GM23338 (cell line): ENCODE data around the gene RAB43. TPM values are rescaled to one million over a fixed set of nuclear protein-coding genes. Genes with fewer than 3 reads are reported as not detected.

Experiments used
- ATAC-seq: fragments of 200-7000 bp; cut with Tn5 transposase; 3 replicates; pipeline ENCODE4 v1.9.1; 2020
- DNase-seq: peaks from one replicate; pipeline ENCODE4 v3.0.0-alpha.2; 2015; ENCODE audit warnings: low spot score
- H2AFZ ChIP-seq: fragments of 200-600 bp; sonication (generic); 2 replicates; pipeline ENCODE4 v1.8.0; 2016; ENCODE audit warnings: antibody characterized with exemption, mild to moderate bottlenecking, moderate library complexity
- H3F3A ChIP-seq: fragments of 200-600 bp; sonication (generic); replicated peaks from 2 replicates; pipeline ENCODE4 v1.8.0; 2017; ENCODE audit warnings: antibody characterized with exemption, mixed run types, low read depth
- H3K27ac ChIP-seq: fragments of 200-600 bp; sonication (generic); 2 replicates; pipeline ENCODE4 v1.6.1; 2016; ENCODE audit warnings: low read depth
- H3K27me3 ChIP-seq: fragments of 200-600 bp; sonication (generic); 2 replicates; pipeline ENCODE4 v1.8.0; 2016; ENCODE audit warnings: mild to moderate bottlenecking, mixed run types, moderate library complexity; ENCODE audit not compliant: insufficient read depth
- H3K36me3 ChIP-seq: fragments of 200-600 bp; sonication (generic); 2 replicates; pipeline ENCODE4 v1.8.0; 2016; ENCODE audit warnings: mild to moderate bottlenecking; ENCODE audit not compliant: insufficient read depth
- H3K4me1 ChIP-seq: fragments of 200-600 bp; sonication (generic); 2 replicates; pipeline ENCODE4 v1.8.0; 2016; ENCODE audit warnings: mild to moderate bottlenecking, moderate library complexity; ENCODE audit not compliant: insufficient read depth
- H3K4me2 ChIP-seq: fragments of 200-600 bp; sonication (generic); 2 replicates; pipeline ENCODE4 v1.7.1; 2017; ENCODE audit warnings: mixed run types
- H3K4me3 ChIP-seq: fragments of 200-600 bp; sonication (generic); 2 replicates; pipeline ENCODE4 v1.6.1; 2016; ENCODE audit warnings: mixed run types
- H3K79me2 ChIP-seq: fragments of 200-600 bp; sonication (generic); replicated peaks from 2 replicates; pipeline ENCODE4 v1.8.0; 2017; ENCODE audit warnings: mild to moderate bottlenecking; ENCODE audit not compliant: insufficient read depth
- H3K9me2 ChIP-seq: fragments of 200-600 bp; sonication (generic); 2 replicates; pipeline ENCODE4 v1.8.0; 2017; ENCODE audit not compliant: insufficient read depth
- H4K20me1 ChIP-seq: fragments of 200-600 bp; sonication (generic); replicated peaks from 2 replicates; pipeline ENCODE4 v1.8.0; 2017; ENCODE audit warnings: mild to moderate bottlenecking; ENCODE audit not compliant: insufficient read depth
- H3K27ac Mint-ChIP-seq: 2 replicates; pipeline ENCODE4 v1.8.0; 2020; ENCODE audit warnings: inconsistent platforms, mild to moderate bottlenecking, moderate library complexity, mixed read lengths
- H3K27me3 Mint-ChIP-seq: 3 replicates; pipeline ENCODE4 v1.8.0; 2022; ENCODE audit warnings: low read depth, mild to moderate bottlenecking, moderate library complexity, mixed read lengths, inconsistent platforms; ENCODE audit not compliant: insufficient read depth, poor library complexity
- H3K36me3 Mint-ChIP-seq: 3 replicates; pipeline ENCODE4 v1.8.0; 2021; ENCODE audit warnings: low read depth, mild to moderate bottlenecking, inconsistent platforms, moderate library complexity, mixed read lengths
- H3K4me1 Mint-ChIP-seq: 3 replicates; pipeline ENCODE4 v1.8.0; 2020; ENCODE audit warnings: mild to moderate bottlenecking, inconsistent platforms, mixed read lengths
- H3K4me3 Mint-ChIP-seq: 3 replicates; pipeline ENCODE4 v1.8.0; 2021; ENCODE audit warnings: moderate library complexity, mild to moderate bottlenecking, inconsistent platforms, mixed read lengths
- H3K9me3 Mint-ChIP-seq: 3 replicates; pipeline ENCODE4 v1.8.0; 2020; ENCODE audit warnings: moderate library complexity, mild to moderate bottlenecking, inconsistent platforms, mixed read lengths
- CTCF ChIP-seq, 2 experiments: fragments of 200-600 bp in 1 of 2; sonication (generic) in 1 of 2; conservative IDR thresholded peaks; 2 replicates each; pipeline versions ENCODE4 v1.5.1 to v1.6.1; 2016 to 2017; ENCODE audit warnings: antibody characterized with exemption in 2 of 2, low read depth in 2 of 2, mild to moderate bottlenecking in 2 of 2, moderate library complexity in 1 of 2
- EZH2phosphoT487 ChIP-seq: fragments of 200-600 bp; sonication (generic); IDR thresholded peaks from one replicate; pipeline ENCODE4 v1.8.1; 2018; ENCODE audit warnings: antibody characterized with exemption; ENCODE audit not compliant: unreplicated experiment
- POLR2AphosphoS5 ChIP-seq: IDR thresholded peaks from 2 replicates; pipeline ENCODE4 v1.6.1; 2016; ENCODE audit warnings: antibody characterized with exemption, low read depth
- STAT1 ChIP-seq: IDR thresholded peaks from one replicate; pipeline ENCODE4 v1.6.1; 2016; ENCODE audit warnings: antibody characterized with exemption; ENCODE audit not compliant: unreplicated experiment
- ZNF114 ChIP-seq: fragments of 250-450 bp; sonication (Bioruptor Pico); IDR thresholded peaks from 2 replicates; pipeline ENCODE4 v1.5.0; 2020; ENCODE audit warnings: mild to moderate bottlenecking, moderate library complexity
- ZNF462 ChIP-seq: fragments of 250-450 bp; sonication (Bioruptor Pico); IDR thresholded peaks from 2 replicates; pipeline ENCODE4 v1.5.0; 2020; ENCODE audit warnings: mild to moderate bottlenecking, moderate library complexity
- polyA plus RNA-seq: library from polyadenylated mRNA; unstranded; fragments of >200 nt; fragmentation: Nextera tagmentation; extraction: Ambion mirVana; gene quantifications from 2 replicates; pipeline ENCODE4 v1.2.1, GENCODE V29; 2016
- total RNA-seq: library from RNA; depleted of rRNA; stranded (reverse); fragments of >200 nt; shearing (Covaris generic); gene quantifications from 2 replicates; pipeline ENCODE4 v1.2.3, GENCODE V29; 2014

RAB43 gene
- total and polyA plus RNA-seq, 2 experiments from 2014 or later: 5.7 to 37.0 TPM

- H3K36me3 Mint-ChIP-seq: peaks cover 37% of the 10 kb centered on the region
- H3K4me1 Mint-ChIP-seq: peaks cover 7% of the 10 kb centered on the region
- H3K9me2 ChIP-seq: no peaks in the 10 kb centered on the region
- H3K27me3 Mint-ChIP-seq: peaks cover 7% of the 10 kb centered on the region
- no peaks in the 10 kb centered on the region for H4K20me1 ChIP-seq
- no peak for DNase-seq
- TF ChIP-seq POLR2AphosphoS5 (no peak), ZNF462 (CRISPR knock-in tag) (no peak), EZH2phosphoT487 (no peak), CTCF (conservative IDR thresholded peaks at IDR 0.05; ENCODE audit: low read depth in 2 of 2) (no peak), STAT1 (no peak), ZNF114 (CRISPR knock-in tag) (no peak)
- H3K27ac Mint-ChIP-seq: no peak overlapping the region
- no peak for ATAC-seq
- no peaks in the 10 kb centered on the region for H3F3A ChIP-seq
- H3K27ac ChIP-seq: no peak overlapping the region
- H3K36me3 ChIP-seq: 0 out of 2 replicates have a peak, but pooled peaks cover 9% of the 10 kb centered on the region
- H3K4me1 ChIP-seq: no peaks in the 10 kb centered on the region
- H3K9me3 Mint-ChIP-seq: no peaks in the 10 kb centered on the region
- no peak overlapping the region for H3K4me3 Mint-ChIP-seq
- no peak overlapping the region for H2AFZ ChIP-seq
- H3K4me2 ChIP-seq: no peak overlapping the region
- no peaks in the 10 kb centered on the region for H3K27me3 ChIP-seq
- H3K4me3 ChIP-seq: no peak overlapping the region
- H3K79me2 ChIP-seq: no peaks in the 10 kb centered on the region
Observed at GRCh38 chr3:129131465-129132088, 10.0 kb upstream of the RAB43 start.
